Endothelial cell (in vitro differentiated cells): Measurements from ENCODE around the gene OLAH. TPM values are rescaled to one million over a fixed set of nuclear protein-coding genes. Genes with fewer than 3 reads are reported as not detected.

Experiments used
- DNase-seq: peaks from one replicate; pipeline ENCODE4 v3.0.0; 2021; ENCODE audit warnings: low spot score
- H3K27ac Mint-ChIP-seq: one replicate; pipeline ENCODE4 v1.8.0; 2021; ENCODE audit warnings: mixed read lengths, inconsistent platforms; ENCODE audit not compliant: unreplicated experiment
- H3K27me3 Mint-ChIP-seq: one replicate; pipeline ENCODE4 v1.8.0; 2021; ENCODE audit warnings: mild to moderate bottlenecking, moderate library complexity, mixed read lengths, inconsistent platforms; ENCODE audit not compliant: unreplicated experiment
- H3K36me3 Mint-ChIP-seq: one replicate; pipeline ENCODE4 v1.8.0; 2021; ENCODE audit warnings: mild to moderate bottlenecking, low read depth, mixed read lengths, inconsistent platforms; ENCODE audit not compliant: unreplicated experiment
- H3K4me1 Mint-ChIP-seq: one replicate; pipeline ENCODE4 v1.8.0; 2021; ENCODE audit warnings: mild to moderate bottlenecking, mixed read lengths, inconsistent platforms; ENCODE audit not compliant: unreplicated experiment
- H3K4me3 Mint-ChIP-seq: one replicate; pipeline ENCODE4 v1.8.0; 2021; ENCODE audit warnings: mild to moderate bottlenecking, mixed read lengths, inconsistent platforms; ENCODE audit not compliant: unreplicated experiment
- H3K9me3 Mint-ChIP-seq: one replicate; pipeline ENCODE4 v1.8.0; 2021; ENCODE audit warnings: mixed read lengths, inconsistent platforms; ENCODE audit not compliant: unreplicated experiment
- CTCF ChIP-seq: fragments of 200-600 bp; sonication (generic); IDR thresholded peaks from one replicate; pipeline ENCODE4 v1.5.0; 2021; ENCODE audit warnings: antibody characterized with exemption; ENCODE audit not compliant: unreplicated experiment
- total RNA-seq: library from RNA; stranded (reverse); fragmentation: NEBNext Ultra II Directional; extraction: Animal tissue kit (Norgen Biotek cat#: 25700); gene quantifications from one replicate; pipeline ENCODE4 v1.2.1, GENCODE V29; 2021; ENCODE audit not compliant: unreplicated experiment

Gene OLAH
- total RNA-seq, 1 donor from 2014 or later, result 0.54 TPM

DNA sequence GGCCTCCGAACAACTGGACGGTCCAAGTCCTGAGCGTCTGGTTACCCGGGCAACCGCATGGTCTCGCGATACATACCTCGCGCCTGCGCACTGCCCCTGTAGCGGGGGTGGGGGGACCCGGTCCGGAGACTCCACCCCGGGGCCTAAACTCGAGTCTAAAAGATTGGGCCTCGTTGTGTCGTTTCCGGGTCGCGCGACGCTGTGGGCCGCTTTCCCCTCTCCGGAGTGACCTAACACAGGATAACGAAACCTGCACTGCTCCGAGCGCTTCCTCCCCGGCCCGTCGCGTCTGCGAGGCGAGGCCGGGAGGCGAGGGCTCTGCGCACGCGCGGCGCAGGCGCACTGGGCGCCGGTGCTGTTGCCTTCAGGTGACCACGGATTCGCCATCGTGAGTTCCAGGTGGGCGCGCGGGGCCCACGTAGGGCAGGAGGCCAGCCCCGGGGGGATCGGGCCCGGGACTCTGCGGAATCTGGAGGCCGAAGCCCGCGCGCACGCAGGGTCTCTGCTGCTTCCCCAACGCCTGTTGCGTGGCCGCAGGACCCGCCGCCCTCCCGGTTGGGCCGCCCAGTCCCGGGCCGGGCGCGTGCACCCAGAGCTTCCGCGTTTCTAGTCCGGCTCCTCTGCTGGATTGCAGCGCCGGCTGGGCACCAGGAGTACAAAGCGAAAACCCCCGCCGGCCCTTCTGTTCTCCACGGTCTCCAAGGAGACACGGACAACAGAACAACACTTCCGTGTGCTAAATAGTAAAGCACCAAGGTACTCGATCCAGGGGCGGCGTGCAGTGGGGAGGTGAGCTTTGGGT, 53.5 kb downstream of the OLAH start, which contains the start of gene RPP38:
RPP38 (plus strand) TSS at position 345 of the 802 bp plus-strand sequence. CDS start 5,960 bp downstream, outside the sequence.
- no peak for TF ChIP-seq CTCF
- H3K4me1 Mint-ChIP-seq, result peaks cover 5% of the 10 kb centered on the region
- peak within 1 kb of the TSS; percentile 99 for H3K4me3 Mint-ChIP-seq
- H3K36me3 Mint-ChIP-seq, result peaks cover 13% of the 10 kb centered on the region
- peaks cover 10% of the 10 kb centered on the region for H3K27me3 Mint-ChIP-seq
- H3K27ac Mint-ChIP-seq, result peak within 1 kb of the TSS; percentile 99
- no peaks in the 10 kb centered on the region for H3K9me3 Mint-ChIP-seq
- DNase-seq, result peak; percentile 98

DNA sequence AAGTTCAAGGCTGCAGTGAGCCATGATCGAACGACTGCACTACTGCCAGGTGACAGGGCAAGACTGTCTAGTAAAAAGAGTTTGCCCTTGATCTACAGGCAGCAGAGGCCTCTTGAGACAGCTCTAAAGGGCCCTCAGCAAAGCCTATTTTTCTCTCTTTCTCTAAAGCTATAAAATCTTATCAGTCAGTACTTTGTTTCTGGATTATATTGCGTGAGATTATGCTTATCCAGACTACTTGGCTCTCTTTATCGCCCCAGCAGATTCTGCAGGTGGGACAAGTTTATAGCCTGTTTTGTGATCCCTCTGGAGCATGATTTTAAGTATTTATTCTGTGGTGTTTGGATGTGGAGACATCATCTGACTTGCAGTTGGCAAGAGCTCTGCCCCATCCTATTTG, 56.1 kb downstream of the OLAH start:
- no peak for DNase-seq
- no peak for TF ChIP-seq CTCF
- Mint-ChIP-seq H3K27me3 (peaks cover 9% of the 10 kb centered on the region), H3K27ac (no peak overlapping the region), H3K4me3 (no peak overlapping the region), H3K36me3 (peaks cover 21% of the 10 kb centered on the region), H3K9me3 (no peaks in the 10 kb centered on the region), H3K4me1 (peaks cover 5% of the 10 kb centered on the region)

GRCh38 chr10:15103513-15103912, 59.8 kb downstream of the OLAH start:
- H3K27ac Mint-ChIP-seq, result peak overlapping the region; percentile 55
- no peaks in the 10 kb centered on the region for H3K4me1 Mint-ChIP-seq
- H3K27me3 Mint-ChIP-seq, result peaks cover 2% of the 10 kb centered on the region
- H3K4me3 Mint-ChIP-seq, result peak overlapping the region; percentile 10
- TF ChIP-seq CTCF, result no peak
- H3K9me3 Mint-ChIP-seq, result no peaks in the 10 kb centered on the region
- H3K36me3 Mint-ChIP-seq, result peaks cover 16% of the 10 kb centered on the region
- no peak for DNase-seq

DNA sequence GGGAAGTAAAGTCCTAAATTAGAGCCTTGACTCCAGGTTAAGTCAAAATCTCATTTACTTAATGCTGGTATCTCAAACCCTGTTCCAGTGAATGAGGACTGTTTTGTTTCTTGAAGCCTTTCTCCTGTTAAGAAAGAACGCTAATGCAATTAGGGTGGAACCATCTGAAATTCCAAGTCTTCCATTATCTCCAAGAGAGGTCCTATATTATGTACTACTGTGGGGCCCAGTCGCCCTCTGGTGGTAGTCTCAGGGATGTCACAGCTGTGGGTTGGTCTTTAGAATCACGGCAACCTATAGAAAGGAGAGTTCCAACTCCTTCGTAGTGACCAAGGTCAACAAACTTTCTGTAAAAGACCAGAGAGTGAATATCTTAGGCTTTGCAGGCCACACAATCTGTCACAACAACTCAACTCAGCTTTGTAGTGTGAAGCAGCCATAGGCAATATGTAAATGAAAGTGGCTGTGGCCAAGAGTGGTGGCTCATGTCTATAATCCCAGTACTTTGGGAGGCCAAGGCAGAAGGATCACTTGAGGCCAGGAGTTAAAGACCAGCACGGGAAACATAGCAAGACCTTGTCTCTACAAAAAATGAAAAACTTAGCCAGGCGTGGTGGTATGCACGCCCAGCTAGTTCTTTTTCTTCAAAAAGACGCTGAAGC, 62.7 kb downstream of the OLAH start:
- peaks cover 8% of the 10 kb centered on the region for H3K36me3 Mint-ChIP-seq
- no peaks in the 10 kb centered on the region for H3K27me3 Mint-ChIP-seq
- TF ChIP-seq CTCF, result peak; percentile 84
- H3K4me1 Mint-ChIP-seq, result no peaks in the 10 kb centered on the region
- H3K4me3 Mint-ChIP-seq, result no peak overlapping the region
- H3K27ac Mint-ChIP-seq, result no peak overlapping the region
- H3K9me3 Mint-ChIP-seq, result no peaks in the 10 kb centered on the region
- DNase-seq, result peak; percentile 78

- no peaks in the 10 kb centered on the region for H3K4me1 Mint-ChIP-seq
- H3K4me3 Mint-ChIP-seq, result no peak overlapping the region
- H3K36me3 Mint-ChIP-seq, result no peaks in the 10 kb centered on the region
- no peak for DNase-seq
- H3K9me3 Mint-ChIP-seq, result no peaks in the 10 kb centered on the region
- H3K27ac Mint-ChIP-seq, result no peak overlapping the region
- TF ChIP-seq CTCF, result no peak
- H3K27me3 Mint-ChIP-seq, result no peaks in the 10 kb centered on the region
Measured at GRCh38 chr10:15112657-15113056, 68.9 kb downstream of the OLAH start.
